Endothelial cell of umbilical vein (primary cell): ENCODE measurements around the gene DOCK7. TPM values are rescaled to one million over a fixed set of nuclear protein-coding genes. Genes with fewer than 3 reads are reported as not detected.

Experiments
- BruUV-seq: library from RNA; stranded (reverse); fragments of 400-500 nt; replicated peaks from 2 replicates; lab custom pipeline; 2021; lab: Mats Ljungman, UMichigan
- CTCF ChIA-PET: fragments of 300-600, 350-600 bp; sonication (Branson Sonifier 250); formaldehyde crosslinking; loops from one replicate; lab custom pipeline; 2021; ENCODE audit warnings: antibody characterized with exemption, inconsistent platforms; lab: Charles Lee
- POLR2A ChIA-PET: fragments of 300-600, 350-600 bp; sonication (Branson Sonifier 250); formaldehyde crosslinking; loops from one replicate; lab custom pipeline; 2021; ENCODE audit warnings: antibody characterized with exemption, inconsistent platforms; lab: Charles Lee
- DNase-seq: peaks from one replicate; pipeline ENCODE4 v3.0.0-alpha.2; 2011; ENCODE audit warnings: low read depth, low spot score
- FAIRE-seq: peaks from 2 replicates; lab custom pipeline; 2011; peaks lifted over from hg19 to GRCh38; lab: Jason Lieb, UNC
- H2AFZ ChIP-seq: 2 replicates; pipeline ENCODE4 v1.6.0; 2012; ENCODE audit warnings: low read depth, low read length, control low read depth, inconsistent platforms
- H3K27ac ChIP-seq: 2 replicates; pipeline ENCODE4 v1.5.1; 2011; ENCODE audit warnings: low read depth, mild to moderate bottlenecking, control low read depth, low read length, moderate library complexity; ENCODE audit not compliant: insufficient read depth
- H3K27me3 ChIP-seq, 2 experiments: 2 replicates each; pipeline versions ENCODE4 v1.6.0 to v1.6.1; 2011; ENCODE audit warnings: low read length in 2 of 2, mixed read lengths in 1 of 2; ENCODE audit not compliant: control insufficient read depth in 2 of 2, insufficient read depth in 2 of 2
- H3K36me3 ChIP-seq, 2 experiments: 2 replicates in 1 of 2; 3 replicates in 1 of 2; pipeline ENCODE4 v1.5.1; 2011; ENCODE audit warnings: low read length in 2 of 2, mild to moderate bottlenecking in 1 of 2, moderate library complexity in 1 of 2; ENCODE audit not compliant: control insufficient read depth in 2 of 2, insufficient read depth in 2 of 2; ENCODE audit errors: extremely low read depth in 1 of 2
- H3K4me1 ChIP-seq: 3 replicates; pipeline ENCODE4 v1.5.1; 2011; ENCODE audit warnings: mild to moderate bottlenecking, low read length; ENCODE audit not compliant: control insufficient read depth, insufficient read depth; ENCODE audit errors: extremely low read depth
- H3K4me2 ChIP-seq: 2 replicates; pipeline ENCODE4 v1.6.1; 2011; ENCODE audit warnings: low read length, control low read depth, mixed read lengths; ENCODE audit not compliant: insufficient read depth
- H3K4me3 ChIP-seq, 3 experiments: fragments of 200-600 bp in 1 of 3; sonication (generic), shearing (Covaris generic) in 1 of 3; replicated peaks in 1 of 3; 2 replicates each; pipeline ENCODE4 v1.5.1; 2011 to 2016; ENCODE audit warnings: control low read depth in 3 of 3, low read length in 3 of 3, mild to moderate bottlenecking in 2 of 3, inconsistent platforms in 1 of 3, low read depth in 1 of 3, moderate library complexity in 1 of 3; ENCODE audit not compliant: insufficient read depth in 1 of 3
- H3K79me2 ChIP-seq: 2 replicates; pipeline ENCODE4 v1.6.0; 2012; ENCODE audit warnings: low read length, inconsistent platforms; ENCODE audit not compliant: control insufficient read depth, insufficient read depth
- H3K9ac ChIP-seq: replicated peaks from 2 replicates; pipeline ENCODE3; 2011; ENCODE audit warnings: low read length, control low read depth; ENCODE audit not compliant: insufficient read depth; ENCODE audit errors: extremely low read depth
- H3K9me1 ChIP-seq: replicated peaks from 3 replicates; pipeline ENCODE4 v1.6.0; 2011; ENCODE audit warnings: mild to moderate bottlenecking, low read length; ENCODE audit not compliant: control insufficient read depth, insufficient read depth; ENCODE audit errors: extremely low read depth
- H3K9me3 ChIP-seq: replicated peaks from 2 replicates; pipeline ENCODE4 v1.5.1; 2012; ENCODE audit warnings: low read length, inconsistent platforms; ENCODE audit not compliant: control insufficient read depth, insufficient read depth
- H4K20me1 ChIP-seq: replicated peaks from 2 replicates; pipeline ENCODE3; 2011; ENCODE audit warnings: mild to moderate bottlenecking, low read length; ENCODE audit not compliant: control insufficient read depth, insufficient read depth; ENCODE audit errors: extremely low read depth
- CTCF ChIP-seq, 2 donors: IDR thresholded peaks; 1 replicate in 1 of 2; 2 replicates in 1 of 2; pipeline ENCODE4 v1.5.1; 2011; ENCODE audit warnings: low read length in 2 of 2, mild to moderate bottlenecking in 2 of 2, moderate library complexity in 2 of 2, control low read depth in 1 of 2, inconsistent platforms in 1 of 2, low read depth in 1 of 2; ENCODE audit not compliant: insufficient read depth in 1 of 2; ENCODE audit errors: extremely low read depth in 1 of 2
- EZH2 ChIP-seq: IDR thresholded peaks from 2 replicates; pipeline ENCODE4 v1.6.1; 2012; ENCODE audit warnings: borderline replicate concordance, low read depth, mild to moderate bottlenecking, moderate library complexity, low read length, inconsistent platforms; ENCODE audit not compliant: severe bottlenecking
- FOS ChIP-seq: IDR thresholded peaks from 2 replicates; pipeline ENCODE4 v1.6.1; 2011; ENCODE audit warnings: mild to moderate bottlenecking, low read length, moderate library complexity, borderline replicate concordance; ENCODE audit not compliant: insufficient read depth
- GATA2 ChIP-seq: IDR thresholded peaks from 2 replicates; pipeline ENCODE4 v1.7.0; 2011; ENCODE audit warnings: low read depth, mild to moderate bottlenecking, moderate library complexity, mixed read lengths, low read length; ENCODE audit not compliant: insufficient read length, insufficient read depth
- JUN ChIP-seq: IDR thresholded peaks from 2 replicates; pipeline ENCODE4 v1.6.1; 2011; ENCODE audit warnings: borderline replicate concordance, low read depth; ENCODE audit not compliant: insufficient read length, insufficient read depth
- MAX ChIP-seq: IDR thresholded peaks from 2 replicates; pipeline ENCODE4 v1.6.1; 2011; ENCODE audit not compliant: insufficient read depth, insufficient read length
- MYC ChIP-seq: IDR thresholded peaks from one replicate; pipeline ENCODE4 v1.6.1; 2011; ENCODE audit warnings: mild to moderate bottlenecking, low read depth, low read length
- POLR2A ChIP-seq: IDR thresholded peaks from 2 replicates; pipeline ENCODE4 v1.6.1; 2012; ENCODE audit warnings: low read depth, mild to moderate bottlenecking, control low read depth, low read length
- POLR2AphosphoS5 ChIP-seq: IDR thresholded peaks from 2 replicates; pipeline ENCODE4 v1.6.1; 2012; ENCODE audit warnings: low read depth, mild to moderate bottlenecking, control low read depth, low read length, moderate library complexity; ENCODE audit not compliant: insufficient read depth
- dilution Hi-C: fragments of 300-500 bp; cut with MboI; formaldehyde crosslinking; loops from one replicate; pipeline ENCODE4 v1.15.0; 2019; ENCODE audit warnings: low sequenced_read_pairs; ENCODE audit not compliant: extremely low pct_ligation_motif_present
- intact Hi-C: fragments of 100-400 bp; cut with micrococcal nuclease; formaldehyde crosslinking; loops from one replicate; pipeline ENCODE4 v1.10.0; 2022
- polyA plus RNA-seq, 4 experiments: library from polyadenylated mRNA; depleted of rRNA in 3 of 4; stranded (reverse) in 3 of 4; unstranded in 1 of 4; fragments of >200 nt; gene quantifications; 2 replicates each; pipeline versions ENCODE4 v1.2.1 to v1.2.3, GENCODE V29; 2011 to 2012; ENCODE audit warnings: missing spikeins in 1 of 4
- total RNA-seq: library from RNA; stranded (reverse); gene quantifications from 2 replicates; pipeline ENCODE4 v1.2.3, GENCODE V29; 2021

DOCK7 gene
- total and polyA plus RNA-seq, 2 donors (not counting 3 experiments of a cell fraction or from before 2014, with no cell fraction given): 9.4 to 31.9 TPM

GRCh38 chr1:62597281-62597680, 90.9 kb downstream of the DOCK7 start, which contains the start of gene ANGPTL3:
Gene ANGPTL3, plus strand, starts transcription at chr1:62597520. Its CDS starts 47 bp downstream, at chr1:62597567.
- H3K4me3 ChIP-seq: no peak within 1 kb of the TSS
- no peak within 1 kb of the TSS for H3K4me2 ChIP-seq
- no peak within 1 kb of the TSS for H3K27ac ChIP-seq
- DNase-seq: no peak
- ChIA-PET CTCF (no interaction called here), POLR2A (no interaction called here)
- no peaks in the 10 kb centered on the region for H3K79me2 ChIP-seq
- H3K4me1 ChIP-seq: no peaks in the 10 kb centered on the region
- H3K9me3 ChIP-seq: no peaks in the 10 kb centered on the region
- no TSS peak for BruUV-seq
- no peak for TF ChIP-seq POLR2A
- TF ChIP-seq MAX: no peak
- no peak for TF ChIP-seq POLR2AphosphoS5
- TF ChIP-seq CTCF (IDR thresholded peaks at IDR 0.05; ENCODE audit: extremely low read depth in 1 of 2, insufficient read depth in 1 of 2, low read depth in 1 of 2, low read length in 2 of 2): no peak
- no peak for TF ChIP-seq GATA2
- no peak for TF ChIP-seq JUN
- TF ChIP-seq EZH2: no peak
- TF ChIP-seq FOS: no peak
- no peak for TF ChIP-seq MYC
- dilution Hi-C loops (no loop called here), intact Hi-C loops (loop anchor here (1.0 kb wide), 1 partner anchor 8 kb away; no protein-coding TSS in a partner anchor)
- H3K36me3 ChIP-seq: no peaks in the 10 kb centered on the region
- H2AFZ ChIP-seq: no peak within 1 kb of the TSS
- H4K20me1 ChIP-seq: no peaks in the 10 kb centered on the region
- no peaks in the 10 kb centered on the region for H3K27me3 ChIP-seq
- H3K9ac ChIP-seq: no peak within 1 kb of the TSS
- no peak for FAIRE-seq
- H3K9me1 ChIP-seq: no peaks in the 10 kb centered on the region
